BLaER1 treated with 17β-estradiol and CSF1 and Interleukin-3, amounts not matched to agents 10 nM and 100 nM (cell line): ENCODE measurements around the gene TAF11L13.

Experiments used
- H3K27ac ChIP-seq, 11 experiments: shearing (Covaris generic); formaldehyde crosslinking; 2 replicates each; pipeline ENCODE4 v1.8.1; 2022
- H3K27me3 ChIP-seq, 11 experiments: shearing (Covaris generic); formaldehyde crosslinking; 2 replicates each; pipeline ENCODE4 v1.8.1; 2022
- H3K36me3 ChIP-seq, 11 experiments: shearing (Covaris generic); formaldehyde crosslinking; 2 replicates each; pipeline ENCODE4 v1.8.1; 2022
- H3K4me1 ChIP-seq, 10 experiments: shearing (Covaris generic); formaldehyde crosslinking; 2 replicates each; pipeline ENCODE4 v1.8.1; 2022
- H3K4me2 ChIP-seq, 11 experiments: shearing (Covaris generic); formaldehyde crosslinking; 2 replicates each; pipeline ENCODE4 v1.8.1; 2022
- H3K4me3 ChIP-seq, 10 experiments: shearing (Covaris generic); formaldehyde crosslinking; 2 replicates each; pipeline ENCODE4 v1.8.1; 2022
- H3K9ac ChIP-seq, 11 experiments: shearing (Covaris generic); formaldehyde crosslinking; 2 replicates each; pipeline ENCODE4 v1.8.1; 2022
- H3K9me3 ChIP-seq, 11 experiments: shearing (Covaris generic); formaldehyde crosslinking; replicated peaks in 1 of 11; 2 replicates each; pipeline ENCODE4 v1.8.1; 2022
- H4K20me1 ChIP-seq, 11 experiments: shearing (Covaris generic); formaldehyde crosslinking; 2 replicates each; pipeline ENCODE4 v1.8.1; 2022
- Cebpa-rat ChIP-seq, 11 experiments: shearing (Covaris generic); IDR thresholded peaks; 2 replicates each; pipeline ENCODE4 v1.8.1; 2022

The TAF11L13 gene

GRCh38 chr5:17666726-17667235 is 34.9 kb downstream of the TAF11L13 start:
- Histone ChIP-seq H3K9ac (no peak overlapping the region), H4K20me1 (no peaks in the 10 kb centered on the region), H3K36me3 (no peaks in the 10 kb centered on the region), H3K9me3 (peaks cover 18 to 39% (median 24%) of the 10 kb centered on the region in 11 experiments), H3K27ac (peak overlapping the region in 2 of 11 experiments; percentile 14 to 26; a peak in 3 of 22 replicates), H3K4me3 (no peak overlapping the region), H3K4me1 (peaks cover 18 to 37% (median 24%) of the 10 kb centered on the region in 10 experiments), H3K27me3 (no peaks in the 10 kb centered on the region), H3K4me2 (peak overlapping the region in 10 of 11 experiments; percentile 4 to 63 (median 31); a peak in 13 of 22 replicates)
- TF ChIP-seq Cebpa-rat (IDR thresholded peaks at IDR 0.05) = no peak

DNA sequence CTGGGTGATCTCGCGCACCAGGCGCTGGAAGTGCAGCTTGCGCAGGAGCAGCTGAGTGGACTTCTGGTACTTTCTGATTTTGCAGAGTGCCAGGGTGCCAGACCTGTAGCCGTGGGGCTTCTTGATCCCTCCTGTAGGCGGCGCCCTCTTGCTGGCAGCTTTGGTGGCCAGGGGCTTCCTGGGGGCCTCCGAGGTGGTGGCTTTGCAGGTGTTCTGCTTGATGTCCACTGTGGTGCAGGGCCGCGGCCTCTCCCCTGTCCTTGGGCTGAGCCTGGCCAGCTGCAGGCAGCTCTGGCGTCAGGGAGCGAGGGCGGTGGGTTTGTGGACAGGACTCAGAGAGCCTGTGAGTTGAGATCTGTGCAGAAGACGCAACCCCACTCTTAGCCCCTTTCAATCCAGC is 38.5 kb downstream of the TAF11L13 start:
- Histone ChIP-seq H3K4me2 (no peak overlapping the region), H3K9me3 (peaks cover 20 to 39% (median 27%) of the 10 kb centered on the region in 11 experiments), H3K27ac (no peak overlapping the region), H3K4me3 (no peak overlapping the region), H3K4me1 (peaks cover 16 to 26% (median 22%) of the 10 kb centered on the region in 10 experiments), H3K9ac (no peak overlapping the region), H3K36me3 (no peaks in the 10 kb centered on the region), H3K27me3 (no peaks in the 10 kb centered on the region), H4K20me1 (no peaks in the 10 kb centered on the region)
- TF ChIP-seq Cebpa-rat (IDR thresholded peaks at IDR 0.05) = no peak

DNA sequence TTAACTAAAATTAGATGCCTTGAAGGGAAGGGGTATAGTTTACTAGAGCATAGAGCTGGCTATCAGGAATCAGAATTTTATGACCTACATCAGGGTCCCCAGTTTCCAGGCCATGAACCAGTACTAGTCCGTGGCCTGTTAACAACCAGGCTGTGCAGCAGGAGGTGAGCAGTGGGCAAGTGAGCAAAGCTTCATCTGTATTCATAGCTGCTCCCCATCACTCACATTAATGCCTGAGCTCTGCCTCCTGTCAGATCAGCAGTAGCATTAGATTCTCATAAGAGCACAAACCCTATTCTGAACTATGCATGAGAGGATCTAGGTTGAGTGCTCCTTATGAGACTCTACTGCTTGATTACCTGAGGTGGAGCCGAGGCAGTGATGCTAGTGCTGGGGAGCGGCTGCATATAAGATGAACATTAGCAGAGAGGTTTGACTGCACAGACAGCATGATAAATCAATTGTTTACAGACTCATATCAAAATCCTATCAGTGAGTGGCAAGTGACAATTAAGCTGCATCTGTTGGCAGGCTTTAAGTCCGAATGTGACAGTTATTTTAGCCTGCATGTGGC is 47.0 kb downstream of the TAF11L13 start:
- no peak overlapping the region for H3K27ac ChIP-seq
- no peaks in the 10 kb centered on the region for H3K27me3 ChIP-seq
- H3K4me3 ChIP-seq = no peak overlapping the region
- TF ChIP-seq Cebpa-rat (IDR thresholded peaks at IDR 0.05) = no peak
- H3K9ac ChIP-seq = no peak overlapping the region
- H3K9me3 ChIP-seq = no peaks in the 10 kb centered on the region
- no peaks in the 10 kb centered on the region for H4K20me1 ChIP-seq
- no peaks in the 10 kb centered on the region for H3K36me3 ChIP-seq
- H3K4me1 ChIP-seq = no peaks in the 10 kb centered on the region
- H3K4me2 ChIP-seq = no peak overlapping the region

GRCh38 chr5:17679597-17680203 is 47.8 kb downstream of the TAF11L13 start:
- no peaks in the 10 kb centered on the region for H4K20me1 ChIP-seq
- TF ChIP-seq Cebpa-rat (IDR thresholded peaks at IDR 0.05) = no peak
- no peaks in the 10 kb centered on the region for H3K27me3 ChIP-seq
- H3K4me1 ChIP-seq = no peaks in the 10 kb centered on the region
- H3K4me3 ChIP-seq = no peak overlapping the region
- H3K9me3 ChIP-seq = no peaks in the 10 kb centered on the region
- no peak overlapping the region for H3K4me2 ChIP-seq
- H3K9ac ChIP-seq = no peak overlapping the region
- H3K36me3 ChIP-seq = no peaks in the 10 kb centered on the region
- H3K27ac ChIP-seq = no peak overlapping the region

- H3K9me3 ChIP-seq = no peaks in the 10 kb centered on the region
- no peak for TF ChIP-seq Cebpa-rat (IDR thresholded peaks at IDR 0.05)
- H3K27ac ChIP-seq = no peak overlapping the region
Measured at GRCh38 chr5:17680737-17681136, 48.8 kb downstream of the TAF11L13 start.

More at GRCh38 chr5:17680737-17681136, 48.8 kb downstream of the TAF11L13 start:
- H3K9ac ChIP-seq = no peak overlapping the region
- H3K4me2 ChIP-seq = no peak overlapping the region
- no peak overlapping the region for H3K4me3 ChIP-seq
- no peaks in the 10 kb centered on the region for H3K36me3 ChIP-seq
- H3K4me1 ChIP-seq = no peaks in the 10 kb centered on the region
- H3K27me3 ChIP-seq = no peaks in the 10 kb centered on the region
- H4K20me1 ChIP-seq = no peaks in the 10 kb centered on the region
